GM23248 (cell line): ENCODE results near the gene ZSCAN22. TPM values are rescaled to one million over a fixed set of nuclear protein-coding genes. Genes with fewer than 3 reads are reported as not detected.
"Not testable (repeated sequence)": the region's sequence is repeated elsewhere in the genome, so short reads cannot be mapped to it uniquely, and the experiment has no call there.

Experiments
- DNase-seq: peaks from one replicate; pipeline ENCODE4 v3.0.0-alpha.2; 2015
- H2AFZ ChIP-seq: fragments of 200-600 bp; sonication (generic); 2 replicates; pipeline ENCODE4 v1.6.1; 2016; ENCODE audit warnings: antibody characterized with exemption
- H3F3A ChIP-seq: fragments of 200-600 bp; sonication (generic); 2 replicates; pipeline ENCODE4 v1.6.1; 2016; ENCODE audit warnings: mild to moderate bottlenecking, antibody characterized with exemption, mixed run types; ENCODE audit not compliant: insufficient read depth
- H3K27ac ChIP-seq: fragments of 200-600 bp; sonication (generic); 2 replicates; pipeline ENCODE4 v1.5.1; 2016; ENCODE audit warnings: mild to moderate bottlenecking
- H3K27me3 ChIP-seq: fragments of 200-600 bp; sonication (generic); replicated peaks from 2 replicates; pipeline ENCODE4 v1.6.1; 2016; ENCODE audit warnings: mild to moderate bottlenecking; ENCODE audit not compliant: insufficient read depth
- H3K36me3 ChIP-seq: fragments of 200-600 bp; sonication (generic); 2 replicates; pipeline ENCODE4 v1.6.1; 2016; ENCODE audit warnings: low read depth, mild to moderate bottlenecking
- H3K4me1 ChIP-seq: fragments of 200-600 bp; sonication (generic); 2 replicates; pipeline ENCODE4 v1.6.1; 2016; ENCODE audit warnings: mild to moderate bottlenecking; ENCODE audit not compliant: insufficient read depth
- H3K4me2 ChIP-seq: fragments of 200-600 bp; sonication (generic); one replicate; pipeline ENCODE4 v1.6.1; 2016; ENCODE audit warnings: mild to moderate bottlenecking; ENCODE audit not compliant: unreplicated experiment
- H3K4me3 ChIP-seq: fragments of 200-600 bp; sonication (generic); 2 replicates; pipeline ENCODE4 v1.5.1; 2016; ENCODE audit warnings: mild to moderate bottlenecking
- H3K79me2 ChIP-seq: fragments of 200-600 bp; sonication (generic); 2 replicates; pipeline ENCODE4 v1.6.1; 2016; ENCODE audit warnings: mild to moderate bottlenecking; ENCODE audit not compliant: insufficient read depth
- H3K9ac ChIP-seq: fragments of 200-600 bp; sonication (generic); 2 replicates; pipeline ENCODE4 v1.6.1; 2016; ENCODE audit warnings: mild to moderate bottlenecking
- H3K9me2 ChIP-seq: fragments of 200-600 bp; sonication (generic); 2 replicates; pipeline ENCODE4 v1.6.1; 2016; ENCODE audit warnings: mixed run types, mild to moderate bottlenecking, moderate library complexity; ENCODE audit not compliant: insufficient read depth
- H3K9me3 ChIP-seq: fragments of 200-600 bp; sonication (generic); one replicate; pipeline ENCODE4 v1.6.1; 2017; ENCODE audit warnings: low read depth
- H4K20me1 ChIP-seq: fragments of 200-600 bp; sonication (generic); 2 replicates; pipeline ENCODE4 v1.6.0; 2016; ENCODE audit not compliant: insufficient read depth
- EZH2 ChIP-seq: fragments of 200-600 bp; sonication (generic); IDR thresholded peaks from 2 replicates; pipeline ENCODE4 v1.6.1; 2018; ENCODE audit warnings: antibody characterized with exemption, mild to moderate bottlenecking; ENCODE audit not compliant: insufficient read depth, poor library complexity, severe bottlenecking
- EZH2phosphoT487 ChIP-seq: fragments of 200-600 bp; sonication (generic); IDR thresholded peaks from 2 replicates; pipeline ENCODE4 v1.6.1; 2018; ENCODE audit warnings: antibody characterized with exemption, moderate library complexity, mild to moderate bottlenecking, low read depth; ENCODE audit not compliant: insufficient read depth
- WGBS, 2 experiments: methylation state at CpG; one replicate each; pipeline ENCODE4 v1.1.6; 2015 to 2017; ENCODE audit warnings: low lambda C conversion rate in 2 of 2, low coverage in 1 of 2; ENCODE audit errors: missing lambda C conversion rate in 2 of 2; 5-methylcytosine and 5-hydroxymethylcytosine counted together
- in situ Hi-C: fragments of 300-500 bp; cut with MboI; formaldehyde crosslinking; loops from 2 replicates; pipeline ENCODE4 v1.15.0; 2020
- polyA plus RNA-seq: library from polyadenylated mRNA; unstranded; fragments of >200 nt; fragmentation: Nextera tagmentation; extraction: Ambion mirVana; gene quantifications from 2 replicates; pipeline ENCODE4 v1.2.1, GENCODE V29; 2016
- total RNA-seq: library from RNA; depleted of rRNA; stranded (reverse); fragments of >200 nt; shearing (Covaris generic); gene quantifications from 2 replicates; pipeline ENCODE4 v1.2.3, GENCODE V29; 2014

ZSCAN22 gene
- total and polyA plus RNA-seq, 2 experiments from 2014 or later = 1.5 to 1.8 TPM

DNA sequence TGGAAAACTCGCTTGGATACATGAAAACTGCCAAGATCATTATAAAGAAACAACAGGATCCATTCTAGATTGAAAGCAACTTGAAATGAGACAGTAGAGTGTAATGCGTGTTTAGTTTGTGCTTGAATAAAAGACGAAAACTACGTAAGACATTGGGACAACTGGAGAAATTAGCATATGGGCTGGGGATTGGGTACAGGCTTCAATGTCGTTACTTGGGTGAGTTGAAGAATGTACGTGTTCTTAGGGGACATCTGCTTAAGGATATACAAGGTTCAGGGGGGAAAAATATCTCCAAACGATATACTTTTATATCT lies 22.1 kb upstream of the ZSCAN22 start:
- DNase-seq = no peak
- 18 to 19% methylated on average over 7 of the region's 7 CpGs for WGBS, 2 experiments
- Histone ChIP-seq H3K9me2 (no peaks in the 10 kb centered on the region), H3K4me3 (peak overlapping the region; percentile 89), H3K4me1 (0 out of 2 replicates have a peak, but pooled peaks cover 4% of the 10 kb centered on the region), H2AFZ (peak overlapping the region; percentile 93), H3K79me2 (peaks cover 85% of the 10 kb centered on the region), H3K36me3 (peaks cover 20% of the 10 kb centered on the region), H3K27ac (peak overlapping the region; percentile 83), H3K4me2 (peak overlapping the region; percentile 88), H4K20me1 (no peaks in the 10 kb centered on the region), H3K9me3 (no peaks in the 10 kb centered on the region), H3K9ac (peak overlapping the region; percentile 93), H3F3A (peaks cover 24% of the 10 kb centered on the region; the same call in 1 of the 2 replicates), H3K27me3 (no peaks in the 10 kb centered on the region)
- in situ Hi-C loops = no loop called here
- TF ChIP-seq EZH2 (no peak), EZH2phosphoT487 (no peak)

DNA sequence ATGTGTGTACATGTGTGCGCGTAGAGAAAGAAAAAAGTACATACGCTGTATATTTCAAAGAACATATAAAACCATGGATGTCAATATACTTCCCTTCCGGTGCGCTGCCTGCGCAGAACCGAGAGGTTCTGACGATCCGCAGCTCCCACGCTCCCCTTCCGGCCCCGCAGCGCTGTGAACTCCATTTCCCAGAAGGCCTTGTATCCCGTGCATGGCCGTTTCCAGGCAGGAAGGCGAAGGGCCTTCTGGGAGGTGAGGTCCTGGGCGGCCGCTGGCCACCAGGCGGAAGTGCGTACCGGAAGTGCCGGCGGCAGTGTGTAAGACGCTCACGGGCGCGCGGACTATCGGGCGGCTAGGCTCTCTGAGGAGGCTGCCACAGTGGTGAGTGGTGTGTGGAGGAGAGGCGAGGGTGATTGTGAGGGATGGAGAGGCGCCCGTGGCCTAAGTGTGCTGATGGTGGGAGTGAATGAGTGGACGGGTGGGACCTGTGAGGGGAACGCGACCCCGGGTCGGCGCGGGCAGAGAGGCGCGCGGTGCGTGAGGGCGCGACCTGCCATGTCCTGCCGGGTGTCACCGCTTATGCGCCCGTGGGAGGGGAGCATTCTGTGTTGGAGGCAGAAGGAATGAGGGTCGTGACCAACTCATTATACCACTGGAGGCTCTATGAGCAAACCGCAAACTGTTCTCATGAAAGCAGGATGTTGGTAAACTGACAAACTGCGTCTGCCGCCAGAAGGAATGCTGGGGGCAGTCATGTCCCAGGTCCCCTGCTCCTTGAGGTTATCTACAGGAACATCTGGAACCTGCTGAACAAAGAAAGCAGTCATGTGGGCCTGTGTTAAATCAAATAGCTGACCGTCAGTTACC lies 21.5 kb upstream of the ZSCAN22 start, which contains the start of gene ERVK3-1:
Gene ERVK3-1 (plus strand): TSS at position 313 of the 867 bp plus-strand sequence. CDS start 6,792 bp downstream, outside the sequence.
- 0 out of 2 replicates have a peak, but pooled peaks cover 4% of the 10 kb centered on the region for H3K4me1 ChIP-seq
- peak; percentile 99 for DNase-seq
- H3K4me3 ChIP-seq = peak within 1 kb of the TSS; percentile 89
- peaks cover 81% of the 10 kb centered on the region for H3K79me2 ChIP-seq
- peaks cover 24% of the 10 kb centered on the region; the same call in 1 of the 2 replicates for H3F3A ChIP-seq
- 1% methylated on average over 51 to 55 of the region's 55 CpGs for WGBS, 2 experiments
- H3K9ac ChIP-seq = peak within 1 kb of the TSS; percentile 93
- peak within 1 kb of the TSS; percentile 88 for H3K4me2 ChIP-seq
- in situ Hi-C loops = no loop called here
- no peaks in the 10 kb centered on the region for H3K27me3 ChIP-seq
- peak within 1 kb of the TSS; percentile 83 for H3K27ac ChIP-seq
- no peaks in the 10 kb centered on the region for H3K9me3 ChIP-seq
- H3K9me2 ChIP-seq = no peaks in the 10 kb centered on the region
- TF ChIP-seq EZH2phosphoT487 (no peak), EZH2 (no peak)
- H2AFZ ChIP-seq = peak within 1 kb of the TSS; percentile 93
- H3K36me3 ChIP-seq = peaks cover 20% of the 10 kb centered on the region
- H4K20me1 ChIP-seq = no peaks in the 10 kb centered on the region

GRCh38 chr19:58305932-58306323 lies 20.9 kb upstream of the ZSCAN22 start:
- H3K9ac ChIP-seq = peak overlapping the region; percentile 93
- no peaks in the 10 kb centered on the region for H3K27me3 ChIP-seq
- WGBS, 2 experiments = 63 to 66% methylated on average over 12 of the region's 12 CpGs
- H3K36me3 ChIP-seq = peaks cover 20% of the 10 kb centered on the region
- peak; percentile 22 for DNase-seq
- H3K9me2 ChIP-seq = no peaks in the 10 kb centered on the region
- H3K4me3 ChIP-seq = peak overlapping the region; percentile 89
- H3F3A ChIP-seq = peaks cover 24% of the 10 kb centered on the region; the same call in 1 of the 2 replicates
- H2AFZ ChIP-seq = peak overlapping the region; percentile 93
- TF ChIP-seq EZH2 (no peak), EZH2phosphoT487 (no peak)
- no peaks in the 10 kb centered on the region for H3K9me3 ChIP-seq
- 0 out of 2 replicates have a peak, but pooled peaks cover 4% of the 10 kb centered on the region for H3K4me1 ChIP-seq
- H4K20me1 ChIP-seq = no peaks in the 10 kb centered on the region
- H3K79me2 ChIP-seq = peaks cover 75% of the 10 kb centered on the region
- H3K27ac ChIP-seq = peak overlapping the region; percentile 83
- in situ Hi-C loops = no loop called here
- H3K4me2 ChIP-seq = peak overlapping the region; percentile 87

DNA sequence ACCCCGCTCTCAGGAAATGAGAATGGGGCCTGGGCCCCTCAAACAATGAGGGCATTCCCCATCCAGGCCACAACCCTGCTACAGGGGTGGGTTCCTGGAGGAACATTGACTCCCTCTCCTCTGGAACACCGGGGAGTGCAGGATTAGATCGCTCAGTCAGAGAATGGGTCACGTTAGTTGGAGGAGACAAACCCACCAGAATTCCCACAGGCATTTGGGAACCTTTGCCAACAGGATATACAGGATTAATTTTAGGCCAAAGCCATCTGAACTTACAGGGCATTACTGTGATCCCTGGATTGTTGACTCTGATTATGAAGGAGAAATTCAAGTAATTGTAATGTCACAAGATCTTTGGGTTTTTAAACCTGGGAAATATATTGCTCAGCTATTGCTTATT lies 19.1 kb upstream of the ZSCAN22 start:
- no peaks in the 10 kb centered on the region for H3K27me3 ChIP-seq
- H3K9ac ChIP-seq = no peak overlapping the region
- in situ Hi-C loops = no loop called here
- TF ChIP-seq EZH2 = no peak
- TF ChIP-seq EZH2phosphoT487 = no peak
- H3K9me3 ChIP-seq = no peaks in the 10 kb centered on the region
- peaks cover 57% of the 10 kb centered on the region for H3K79me2 ChIP-seq
- whole genome bisulfite sequencing, 2 experiments = 80 to 85% methylated on average over 4 of the region's 4 CpGs
- no peak overlapping the region for H3K4me2 ChIP-seq
- H3K36me3 ChIP-seq = peaks cover 28% of the 10 kb centered on the region
- no peaks in the 10 kb centered on the region for H3K9me2 ChIP-seq
- H2AFZ ChIP-seq = no peak overlapping the region
- no peaks in the 10 kb centered on the region for H4K20me1 ChIP-seq
- no peak overlapping the region for H3K27ac ChIP-seq
- no peak for DNase-seq
- peaks cover 16% of the 10 kb centered on the region; the same call in 1 of the 2 replicates for H3F3A ChIP-seq
- H3K4me3 ChIP-seq = no peak overlapping the region
- 0 out of 2 replicates have a peak, but pooled peaks cover 4% of the 10 kb centered on the region for H3K4me1 ChIP-seq

DNA sequence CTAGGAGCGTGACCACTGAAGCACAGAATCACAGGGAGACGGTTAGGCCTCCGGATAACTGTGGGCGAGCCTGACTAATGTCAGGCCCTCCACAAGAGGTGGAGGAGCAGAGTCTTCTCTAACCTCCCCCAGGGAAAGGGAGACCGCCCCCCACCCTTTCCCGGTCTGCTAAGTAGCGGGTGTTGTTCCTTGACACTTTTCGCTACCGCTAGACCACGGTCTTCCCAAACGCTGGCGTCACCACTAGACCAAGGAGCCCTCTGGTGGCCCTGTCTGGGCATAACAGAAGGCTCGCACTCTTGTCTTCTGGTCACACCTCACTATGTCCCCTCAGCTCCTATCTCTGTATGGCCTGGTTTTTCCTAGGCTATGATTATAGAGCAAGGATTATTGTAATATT lies 16.1 kb upstream of the ZSCAN22 start:
- H3F3A ChIP-seq, in situ Hi-C loops, H3K27ac ChIP-seq, H3K4me2 ChIP-seq, H2AFZ ChIP-seq, H3K4me3 ChIP-seq, H3K9ac ChIP-seq, H3K4me1 ChIP-seq, H4K20me1 ChIP-seq, H3K9me2 ChIP-seq, H3K27me3 ChIP-seq, H3K9me3 ChIP-seq: not testable (repeated sequence)
- DNase-seq = peak; percentile 44
- WGBS, 2 experiments = 57 to 66% methylated on average over 13 of the region's 13 CpGs
- Histone ChIP-seq H3K79me2 (peaks cover 42% of the 10 kb centered on the region), H3K36me3 (peaks cover 36% of the 10 kb centered on the region)
